CD14-positive monocyte (primary cell): ENCODE data around the gene CARD11. TPM values are rescaled to one million over a fixed set of nuclear protein-coding genes. Genes with fewer than 3 reads are reported as not detected.

Experiments
- DNase-seq, 3 donors: peaks; one replicate each; pipeline ENCODE4 v3.0.0-alpha.2; 2011 to 2022
- H2AFZ ChIP-seq: 2 replicates; pipeline ENCODE4 v1.6.0; 2012; ENCODE audit warnings: mild to moderate bottlenecking, low read depth, low read length, inconsistent platforms; ENCODE audit not compliant: insufficient read depth, poor library complexity, severe bottlenecking
- H3K27ac ChIP-seq, 2 donors: 1 replicate in 1 of 2; 2 replicates in 1 of 2; pipeline ENCODE4 v1.5.1; 2012 to 2013; ENCODE audit warnings: low read length in 2 of 2, control low read depth in 1 of 2, inconsistent platforms in 1 of 2, low read depth in 1 of 2, mild to moderate bottlenecking in 1 of 2
- H3K27me3 ChIP-seq, 2 donors: one replicate each; pipeline versions ENCODE4 v1.6.0 to v1.6.1; 2011 to 2013; ENCODE audit warnings: low read length in 2 of 2; ENCODE audit not compliant: control insufficient read depth in 2 of 2, insufficient read depth in 2 of 2
- H3K36me3 ChIP-seq, 2 donors: replicated peaks in 1 of 2; 1 replicate in 1 of 2; 2 replicates in 1 of 2; pipeline versions ENCODE4 v1.5.1 to v1.6.1; 2012 to 2013; ENCODE audit warnings: low read length in 2 of 2, control low read depth in 1 of 2, inconsistent platforms in 1 of 2, mild to moderate bottlenecking in 1 of 2; ENCODE audit not compliant: insufficient read depth in 2 of 2, control insufficient read depth in 1 of 2
- H3K4me1 ChIP-seq, 2 donors: 1 replicate in 1 of 2; 2 replicates in 1 of 2; pipeline versions ENCODE4 v1.5.1 to v1.6.1; 2012 to 2013; ENCODE audit warnings: low read length in 2 of 2, control low read depth in 1 of 2, inconsistent platforms in 1 of 2, mild to moderate bottlenecking in 1 of 2, moderate library complexity in 1 of 2; ENCODE audit not compliant: insufficient read depth in 2 of 2, control insufficient read depth in 1 of 2
- H3K4me2 ChIP-seq: replicated peaks from 2 replicates; pipeline ENCODE3; 2012; ENCODE audit warnings: low read length, moderate library complexity, mild to moderate bottlenecking; ENCODE audit not compliant: poor library complexity, severe bottlenecking; ENCODE audit errors: extremely low read depth
- H3K4me3 ChIP-seq, 3 experiments: fragments of 200-600 bp in 1 of 3; sonication (generic) in 1 of 3; replicated peaks in 1 of 3; 1 replicate in 2 of 3; 2 replicates in 1 of 3; pipeline ENCODE4 v1.5.1; 2011 to 2013; ENCODE audit warnings: low read length in 3 of 3, mild to moderate bottlenecking in 3 of 3, control low read depth in 2 of 3, low read depth in 2 of 3, inconsistent platforms in 1 of 3, moderate library complexity in 1 of 3
- H3K79me2 ChIP-seq: 2 replicates; pipeline ENCODE4 v1.6.0; 2012; ENCODE audit warnings: mild to moderate bottlenecking, control low read depth, inconsistent platforms, low read length, moderate library complexity; ENCODE audit not compliant: insufficient read depth
- H3K9ac ChIP-seq: 2 replicates; pipeline ENCODE4 v1.6.0; 2017; ENCODE audit warnings: low read length, mild to moderate bottlenecking; ENCODE audit not compliant: insufficient read depth, poor library complexity, severe bottlenecking
- H3K9me3 ChIP-seq, 2 donors: replicated peaks in 1 of 2; 1 replicate in 1 of 2; 2 replicates in 1 of 2; pipeline versions ENCODE4 v1.5.1 to v1.6.1; 2012 to 2013; ENCODE audit warnings: low read length in 2 of 2, control low read depth in 1 of 2; ENCODE audit not compliant: control insufficient read depth in 1 of 2, insufficient read depth in 1 of 2
- H4K20me1 ChIP-seq: 2 replicates; pipeline ENCODE4 v1.6.0; 2012; ENCODE audit warnings: mild to moderate bottlenecking, low read length, control low read depth, moderate library complexity; ENCODE audit not compliant: insufficient read depth
- H3K27ac Mint-ChIP-seq, 7 donors: one replicate each; pipeline ENCODE4 v1.8.0; 2020; ENCODE audit warnings: mild to moderate bottlenecking in 7 of 7, mixed read lengths in 7 of 7, moderate library complexity in 6 of 7, inconsistent platforms in 2 of 7
- H3K27me3 Mint-ChIP-seq, 3 donors: one replicate each; pipeline ENCODE4 v1.8.0; 2021 to 2022; ENCODE audit warnings: low read depth in 3 of 3, mild to moderate bottlenecking in 3 of 3, mixed read lengths in 3 of 3, moderate library complexity in 3 of 3, inconsistent platforms in 1 of 3
- H3K36me3 Mint-ChIP-seq, 2 donors: one replicate each; pipeline ENCODE4 v1.8.0; 2020; ENCODE audit warnings: mixed read lengths in 2 of 2, inconsistent platforms in 1 of 2, mild to moderate bottlenecking in 1 of 2
- H3K4me1 Mint-ChIP-seq: one replicate; pipeline ENCODE4 v1.8.0; 2020; ENCODE audit warnings: mild to moderate bottlenecking, mixed read lengths
- H3K4me3 Mint-ChIP-seq, 2 donors: one replicate each; pipeline ENCODE4 v1.8.0; 2020; ENCODE audit warnings: mild to moderate bottlenecking in 2 of 2, mixed read lengths in 2 of 2, moderate library complexity in 1 of 2
- H3K9me3 Mint-ChIP-seq, 7 donors: one replicate each; pipeline ENCODE4 v1.8.0; 2020 to 2022; ENCODE audit warnings: mixed read lengths in 7 of 7, mild to moderate bottlenecking in 6 of 7, moderate library complexity in 6 of 7, inconsistent platforms in 2 of 7
- WGBS: methylation state at CpG from one replicate; pipeline ENCODE4 v1.1.5; 2013; ENCODE audit warnings: missing lambda C conversion rate; ENCODE audit not compliant: insufficient coverage; 5-methylcytosine and 5-hydroxymethylcytosine counted together
- intact Hi-C, 2 donors: fragments of 100-400 bp; cut with micrococcal nuclease; formaldehyde crosslinking; loops; one replicate each; pipeline versions ENCODE4 v1.15.0 to v1.15.1; 2023
- polyA plus RNA-seq, 3 donors: library from polyadenylated mRNA; depleted of rRNA in 1 of 3; unstranded in 2 of 3; stranded (reverse) in 1 of 3; fragments of 300-500 nt in 2 of 3; fragments of >200 nt in 1 of 3; fragmentation: Illumina TruSeq in 2 of 3; gene quantifications; 1 replicate in 2 of 3; 2 replicates in 1 of 3; pipeline ENCODE4 v1.2.3, GENCODE V29; 2012 to 2021
- TF ChIP-seq, protein P1 (sequence below): fragments of 200-600 bp; IDR thresholded peaks from one replicate; pipeline ENCODE4 v1.8.0; 2022; ENCODE audit warnings: antibody characterized with exemption, mild to moderate bottlenecking

Gene CARD11
- polyA plus RNA-seq, 3 donors: 0.04 to 0.17 TPM; not detected in 1

DNA sequence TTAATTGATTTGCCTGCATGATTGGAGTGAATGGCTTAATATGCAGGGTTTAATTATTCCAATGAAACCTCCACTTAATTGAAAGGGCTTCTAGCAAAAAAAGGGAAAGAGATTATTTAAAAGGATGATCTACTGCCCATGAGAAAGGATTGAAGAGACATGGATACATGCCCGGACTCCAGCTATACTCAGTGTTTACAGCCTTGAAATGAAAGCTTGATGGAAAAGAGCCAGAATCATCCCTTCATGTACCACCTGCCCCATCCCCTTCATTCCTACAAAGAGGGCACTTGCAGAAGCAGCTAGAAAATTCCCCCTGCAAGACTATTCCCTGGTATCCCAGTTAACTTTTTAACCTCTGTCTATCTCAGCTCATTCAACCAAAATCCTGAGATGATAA lies 78.4 kb downstream of the CARD11 start:
- H3K9ac ChIP-seq: no peak overlapping the region
- H3K4me1 ChIP-seq: peaks cover 4 to 6% of the 10 kb centered on the region in 2 donors
- H4K20me1 ChIP-seq: no peaks in the 10 kb centered on the region
- peaks cover 8 to 13% of the 10 kb centered on the region in 2 donors for H3K9me3 ChIP-seq
- Mint-ChIP-seq H3K27ac (no peak overlapping the region), H3K4me1 (peaks cover 9% of the 10 kb centered on the region), H3K36me3 (no peaks in the 10 kb centered on the region), H3K4me3 (no peak overlapping the region), H3K27me3 (peaks cover 0 to 2% (median 1%) of the 10 kb centered on the region in 3 donors), H3K9me3 (peaks cover 0 to 12% (median 9%) of the 10 kb centered on the region in 7 donors)
- no peak overlapping the region for H3K4me3 ChIP-seq
- no peak overlapping the region for H3K27ac ChIP-seq
- no peaks in the 10 kb centered on the region for H3K79me2 ChIP-seq
- intact Hi-C loops: loop anchor here in 1 of 2 donors (10.0 kb wide), 1 partner anchor 90 kb away; no protein-coding TSS in a partner anchor
- WGBS: no CpG with 5 or more reads among the region's 1 CpG
- TF ChIP-seq, protein P1, sequence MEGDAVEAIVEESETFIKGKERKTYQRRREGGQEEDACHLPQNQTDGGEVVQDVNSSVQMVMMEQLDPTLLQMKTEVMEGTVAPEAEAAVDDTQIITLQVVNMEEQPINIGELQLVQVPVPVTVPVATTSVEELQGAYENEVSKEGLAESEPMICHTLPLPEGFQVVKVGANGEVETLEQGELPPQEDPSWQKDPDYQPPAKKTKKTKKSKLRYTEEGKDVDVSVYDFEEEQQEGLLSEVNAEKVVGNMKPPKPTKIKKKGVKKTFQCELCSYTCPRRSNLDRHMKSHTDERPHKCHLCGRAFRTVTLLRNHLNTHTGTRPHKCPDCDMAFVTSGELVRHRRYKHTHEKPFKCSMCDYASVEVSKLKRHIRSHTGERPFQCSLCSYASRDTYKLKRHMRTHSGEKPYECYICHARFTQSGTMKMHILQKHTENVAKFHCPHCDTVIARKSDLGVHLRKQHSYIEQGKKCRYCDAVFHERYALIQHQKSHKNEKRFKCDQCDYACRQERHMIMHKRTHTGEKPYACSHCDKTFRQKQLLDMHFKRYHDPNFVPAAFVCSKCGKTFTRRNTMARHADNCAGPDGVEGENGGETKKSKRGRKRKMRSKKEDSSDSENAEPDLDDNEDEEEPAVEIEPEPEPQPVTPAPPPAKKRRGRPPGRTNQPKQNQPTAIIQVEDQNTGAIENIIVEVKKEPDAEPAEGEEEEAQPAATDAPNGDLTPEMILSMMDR: no peak
- no peaks in the 10 kb centered on the region for H3K36me3 ChIP-seq
- no peak overlapping the region for H3K4me2 ChIP-seq
- no peak overlapping the region for H2AFZ ChIP-seq
- H3K27me3 ChIP-seq: no peaks in the 10 kb centered on the region
- DNase-seq: no peak

DNA sequence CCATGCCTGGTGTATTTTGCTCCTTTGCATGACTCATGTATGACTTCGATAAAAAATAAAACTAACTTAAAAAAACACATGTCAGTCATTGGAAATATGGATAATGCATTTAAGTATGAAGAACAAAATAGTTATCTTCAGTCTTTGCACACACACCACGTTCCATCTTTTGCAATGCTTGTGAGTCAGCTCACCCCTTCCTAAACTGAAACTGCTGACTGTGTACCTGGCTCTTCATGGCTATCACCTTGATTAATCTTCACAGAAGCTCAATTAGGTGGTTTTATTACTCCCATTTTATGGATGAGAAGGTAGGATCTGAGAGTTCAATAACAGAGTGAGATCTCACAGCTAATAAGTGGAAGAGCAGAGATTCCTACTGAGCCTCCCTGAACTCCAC lies 79.5 kb downstream of the CARD11 start:
- no peaks in the 10 kb centered on the region for H3K36me3 ChIP-seq
- no peaks in the 10 kb centered on the region for H4K20me1 ChIP-seq
- H3K4me3 ChIP-seq: no peak overlapping the region
- intact Hi-C loops: loop anchor here in 1 of 2 donors (10.0 kb wide), 1 partner anchor 89 kb away; no protein-coding TSS in a partner anchor
- H3K27me3 Mint-ChIP-seq: peaks cover 0 to 7% (median 6%) of the 10 kb centered on the region in 3 donors
- peaks cover 0 to 15% (median 9%) of the 10 kb centered on the region in 7 donors for H3K9me3 Mint-ChIP-seq
- H3K27me3 ChIP-seq: no peaks in the 10 kb centered on the region
- peaks cover 8 to 13% of the 10 kb centered on the region in 2 donors for H3K9me3 ChIP-seq
- no peaks in the 10 kb centered on the region for H3K79me2 ChIP-seq
- H3K4me1 Mint-ChIP-seq: peaks cover 9% of the 10 kb centered on the region
- no CpG with 5 or more reads among the region's 2 CpGs for WGBS
- H3K4me2 ChIP-seq: no peak overlapping the region
- H3K27ac Mint-ChIP-seq: peak overlapping the region in 1 of 7 donors; percentile 66
- peaks cover 4 to 6% of the 10 kb centered on the region in 2 donors for H3K4me1 ChIP-seq
- no peak overlapping the region for H3K4me3 Mint-ChIP-seq
- H3K36me3 Mint-ChIP-seq: no peaks in the 10 kb centered on the region
- H3K27ac ChIP-seq: no peak overlapping the region
- TF ChIP-seq, protein P1: no peak
- H2AFZ ChIP-seq: no peak overlapping the region
- H3K9ac ChIP-seq: no peak overlapping the region
- DNase-seq: no peak
